Fibroblast of skin of right quadriceps (primary cell): ENCODE results near the gene CRIP1.

Experiments used
- DNase-seq: peaks from one replicate; pipeline ENCODE4 v3.0.0-alpha.2; 2013

Gene CRIP1

GRCh38 chr14:105495101-105495989 lies 8.7 kb downstream of the CRIP1 start:
- DNase-seq: no peak

DNA sequence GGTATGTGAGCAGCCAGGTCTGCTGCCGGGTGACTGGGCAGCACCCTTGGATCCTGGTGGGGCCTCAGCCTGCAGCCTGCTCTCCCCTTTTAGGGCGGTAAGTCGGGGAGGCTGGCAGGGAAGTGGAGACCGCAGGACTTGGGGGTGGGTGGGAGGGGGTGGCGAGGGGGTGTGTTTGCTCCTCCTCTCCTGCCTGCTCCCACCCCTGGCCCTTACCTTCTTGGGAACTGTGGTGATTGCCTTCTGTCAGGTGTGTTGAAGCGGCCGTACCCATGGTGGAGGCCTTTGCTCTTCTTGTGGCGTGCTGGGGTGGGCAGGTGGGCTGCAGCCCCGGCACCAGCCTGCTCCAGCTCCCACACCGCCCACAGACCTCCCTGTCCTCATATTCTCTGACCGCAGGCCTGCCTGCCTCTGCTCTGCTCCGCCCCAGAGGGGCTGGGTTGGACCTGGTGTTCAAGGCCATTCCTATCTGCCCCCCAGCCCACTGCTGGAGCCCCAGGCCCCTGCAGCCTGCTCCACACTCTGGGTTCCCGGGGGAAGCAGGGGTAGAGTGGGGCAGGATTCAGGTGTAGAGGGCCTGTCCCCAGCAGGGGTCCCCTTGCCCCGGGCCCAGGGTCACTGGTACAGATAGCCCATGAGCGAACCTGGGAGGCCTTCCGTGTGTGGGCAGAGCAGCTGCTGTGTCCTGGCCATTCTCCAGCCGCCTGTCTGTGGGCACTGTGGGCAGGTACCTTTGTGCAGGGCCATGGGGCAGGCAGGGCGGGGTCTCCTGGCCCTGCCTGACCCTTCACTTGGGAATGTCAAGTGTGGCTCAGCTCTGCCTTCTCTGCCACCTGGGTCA lies 9.5 kb downstream of the CRIP1 start:
- no peak for DNase-seq

DNA sequence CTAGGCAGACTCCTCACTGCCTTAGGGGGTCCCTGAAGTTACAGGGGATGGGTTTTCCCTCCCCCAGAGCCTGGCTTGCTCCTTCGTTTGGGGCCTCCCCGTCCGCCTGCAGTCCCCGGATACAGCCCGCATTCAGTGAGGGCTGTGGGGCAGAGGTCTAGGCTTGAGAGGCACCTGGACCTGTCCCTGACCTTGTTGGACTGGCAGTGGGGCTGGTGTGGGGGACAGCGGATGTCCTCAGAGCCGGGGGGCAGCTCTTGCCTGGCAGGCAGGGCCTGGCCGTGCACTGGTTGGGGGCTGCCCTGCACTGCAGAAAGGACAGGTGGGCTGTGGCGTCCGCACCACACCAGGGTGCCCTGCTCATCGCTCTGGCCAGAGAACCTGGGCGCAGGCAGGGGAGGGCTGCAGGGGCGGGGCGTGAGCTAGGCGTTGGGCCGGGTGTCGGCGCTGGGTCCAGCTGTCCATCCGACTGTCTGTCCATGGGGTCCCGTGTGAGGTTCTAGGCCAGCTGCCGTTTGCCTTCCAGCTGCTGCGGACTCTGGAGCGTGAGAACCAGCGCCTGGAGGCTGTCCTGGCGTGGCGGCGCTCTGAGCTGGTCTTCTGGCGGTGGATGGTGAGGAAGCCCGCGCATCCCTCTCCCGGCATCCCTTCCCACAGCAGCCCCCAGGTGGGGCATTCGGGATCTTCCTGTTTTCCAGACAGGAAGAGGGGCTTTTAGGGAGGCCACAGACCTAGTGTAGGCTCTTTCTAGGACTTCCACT lies 10.3 kb downstream of the CRIP1 start:
- DNase-seq: no peak

DNA sequence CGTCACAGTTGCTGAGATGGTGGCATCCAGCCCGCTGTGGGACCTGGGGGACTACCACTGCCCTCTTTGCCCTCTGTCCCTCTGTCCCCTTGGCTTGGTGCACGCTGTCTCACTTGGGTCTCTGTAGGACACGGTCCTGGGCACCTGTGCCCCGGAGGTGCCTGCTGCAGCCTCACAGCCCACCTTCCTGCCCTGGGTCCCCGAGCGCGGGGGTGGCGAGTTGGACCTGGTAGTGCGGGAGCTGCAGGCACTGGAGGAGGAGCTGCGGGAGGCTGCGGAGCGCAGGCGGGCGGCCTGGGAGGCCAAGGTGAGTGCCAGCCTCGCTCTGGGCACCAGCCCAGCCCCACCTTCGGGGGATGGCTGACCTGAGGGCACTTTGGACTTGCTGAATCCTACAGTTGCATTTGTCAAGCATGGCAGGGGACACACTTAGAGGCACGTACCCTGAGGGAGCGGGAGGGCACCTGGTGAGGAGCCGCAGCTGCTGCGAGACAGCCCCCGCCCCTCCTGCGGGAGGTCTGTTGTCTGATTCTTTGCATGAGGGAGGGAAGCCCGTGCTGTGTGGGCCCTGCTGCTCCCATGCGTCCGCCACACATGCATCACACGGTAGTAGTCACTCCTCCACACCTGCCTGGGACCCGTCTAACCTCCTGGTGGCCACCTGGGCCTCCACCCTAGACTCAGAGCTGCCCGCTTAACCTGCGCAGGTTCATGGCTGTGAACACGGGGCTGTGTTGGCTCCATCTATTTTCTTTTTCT lies 11.2 kb downstream of the CRIP1 start:
- DNase-seq: no peak

DNA sequence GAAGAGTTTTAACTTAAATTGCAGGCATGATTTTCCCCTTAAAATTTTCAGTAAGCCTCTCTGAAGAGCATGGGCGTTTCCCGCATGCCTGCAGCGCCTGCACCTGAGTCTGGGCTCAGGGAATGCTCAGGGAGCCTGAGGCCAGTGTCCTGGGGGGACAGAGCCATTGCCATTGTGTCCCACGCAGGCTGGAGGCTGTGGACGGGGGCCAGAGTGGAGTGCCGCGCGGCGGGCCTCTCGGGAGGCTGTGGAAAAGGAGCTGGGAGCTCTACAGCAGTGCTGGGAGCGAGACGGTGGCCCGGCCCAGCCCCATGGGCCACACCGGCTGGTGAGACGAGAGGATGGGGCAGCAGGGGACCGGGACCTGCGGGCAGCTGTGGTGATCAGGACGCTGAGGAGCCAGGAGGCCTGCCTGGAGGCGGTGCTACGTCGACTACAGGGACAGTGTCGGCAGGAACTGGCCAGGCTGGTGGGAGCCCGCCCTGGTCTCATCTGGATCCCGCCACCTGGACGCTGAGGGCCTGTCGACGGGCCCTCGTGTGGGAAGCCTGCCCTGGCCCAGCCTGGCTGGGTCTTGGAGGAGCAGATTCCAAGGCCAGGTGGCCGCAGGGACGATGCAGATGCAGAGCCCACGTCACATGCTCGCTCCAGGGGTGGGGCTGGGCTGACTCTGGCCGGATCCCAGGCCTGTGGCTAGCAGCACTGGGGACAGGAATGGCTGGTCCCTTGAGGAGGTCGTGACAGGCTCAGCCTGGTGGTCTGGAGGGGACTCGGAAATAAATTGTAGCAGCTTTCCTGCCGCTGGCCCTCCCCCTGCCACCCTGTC lies 12.0 kb downstream of the CRIP1 start:
- DNase-seq: no peak

- no peak for DNase-seq
Measured at GRCh38 chr14:105499256-105500035, 12.8 kb downstream of the CRIP1 start.

GRCh38 chr14:105500036-105500725 lies 13.5 kb downstream of the CRIP1 start:
- no peak for DNase-seq

GRCh38 chr14:105500726-105501101 lies 14.0 kb downstream of the CRIP1 start:
- no peak for DNase-seq

DNA sequence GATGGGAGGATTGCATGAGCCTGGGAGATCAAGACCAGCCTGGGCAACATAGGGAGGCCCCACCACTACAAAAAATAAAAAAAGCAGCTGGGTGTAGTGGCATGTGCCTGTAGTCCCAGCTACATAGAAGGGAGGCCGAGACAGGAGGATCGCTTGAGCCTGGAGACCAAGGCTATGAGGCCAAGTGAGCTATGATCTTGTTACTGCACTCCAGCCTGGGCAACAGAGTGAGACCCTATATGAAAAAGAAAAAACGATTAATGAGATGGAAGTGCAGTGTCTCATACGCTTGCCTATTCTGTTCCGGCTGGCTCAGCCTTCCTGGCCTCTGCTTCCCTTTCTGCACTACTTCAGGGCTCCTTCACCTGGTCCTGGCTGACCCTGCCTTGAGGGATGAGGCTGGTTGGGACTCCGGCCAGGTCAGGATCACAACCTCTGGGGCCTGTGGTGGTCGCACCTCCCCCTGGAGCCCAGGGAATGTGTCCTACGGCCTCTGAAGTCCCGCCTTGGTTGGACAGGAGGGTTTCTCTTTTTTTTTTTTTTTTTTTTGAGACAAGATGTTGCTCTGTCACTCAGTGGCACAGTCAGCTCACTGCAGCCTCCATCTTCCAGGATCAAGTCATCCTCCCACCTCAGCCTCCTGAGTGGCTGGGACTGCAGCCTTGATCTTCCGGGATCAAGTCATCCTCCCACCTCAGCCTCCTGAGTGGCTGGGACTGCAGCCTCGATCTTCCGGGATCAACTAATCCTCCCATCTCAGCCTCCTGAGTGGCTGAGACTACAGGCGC lies 15.0 kb downstream of the CRIP1 start:
- no peak for DNase-seq

DNA sequence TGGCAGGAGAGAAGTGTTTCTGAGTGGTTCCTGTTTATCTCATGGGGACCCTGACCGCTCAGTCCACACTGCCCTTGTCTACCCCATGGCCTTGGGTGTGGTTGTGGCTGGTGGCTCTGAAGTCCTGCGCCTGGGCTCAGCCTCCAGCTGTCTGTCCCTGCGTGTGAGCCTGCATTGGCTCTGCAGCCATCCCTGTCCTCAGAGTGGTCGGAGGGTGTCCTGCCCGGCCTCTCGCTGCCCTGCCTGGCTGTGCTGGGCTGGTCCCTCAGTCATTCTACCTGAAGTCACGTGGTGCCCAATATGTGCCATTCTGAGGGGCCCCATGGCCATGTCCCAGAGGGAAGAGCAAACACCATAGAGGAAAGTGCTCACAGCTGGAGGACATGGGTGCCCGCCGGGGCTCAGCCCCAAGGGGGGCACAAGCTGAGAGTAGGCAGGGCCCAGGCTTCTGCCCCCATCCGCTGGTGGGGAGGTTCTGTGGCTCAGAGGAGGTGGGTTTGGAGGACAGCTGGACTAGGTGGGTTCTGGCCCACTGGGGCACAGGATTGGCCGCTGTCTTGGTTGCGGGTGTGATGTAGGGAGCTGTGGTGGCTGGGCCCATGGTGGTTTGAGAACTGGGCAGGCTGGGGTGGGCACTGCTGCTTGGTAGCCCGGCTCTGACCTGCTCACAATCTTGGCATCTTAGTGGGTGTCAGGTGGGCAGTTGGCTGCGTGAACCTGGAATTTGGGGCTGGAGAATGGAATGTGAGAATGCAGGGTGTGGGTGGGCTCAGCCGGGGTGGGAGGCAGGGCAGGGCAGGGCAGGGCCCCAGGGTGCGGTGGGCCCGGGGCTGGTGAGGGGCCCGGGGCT lies 16.0 kb downstream of the CRIP1 start:
- DNase-seq: no peak

GRCh38 chr14:105503296-105503640 lies 16.6 kb downstream of the CRIP1 start:
- DNase-seq: no peak

GRCh38 chr14:105503935-105504692 lies 17.4 kb downstream of the CRIP1 start:
- DNase-seq: no peak

- DNase-seq: no peak
Measured at GRCh38 chr14:105505101-105505500, 18.4 kb downstream of the CRIP1 start.

DNA sequence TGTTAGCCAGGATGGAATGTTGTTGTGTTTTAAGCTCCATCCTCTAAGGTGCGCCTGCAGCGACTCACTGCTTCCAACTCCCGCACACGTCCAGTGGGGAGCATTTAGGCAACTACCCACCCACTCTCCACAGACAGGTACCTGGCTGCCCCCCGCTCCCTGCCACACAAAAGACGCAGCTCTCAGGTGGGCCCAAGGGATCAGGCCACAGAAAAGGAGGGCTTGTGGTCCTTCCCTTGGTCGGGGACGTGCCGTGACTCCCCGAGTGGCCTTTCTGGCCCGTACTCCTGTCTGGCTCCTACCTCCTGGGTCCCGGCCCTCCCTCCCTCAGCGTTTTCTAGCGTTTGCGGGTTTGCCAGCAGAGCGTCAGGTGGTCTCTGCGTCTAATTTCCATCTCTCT lies 20.6 kb downstream of the CRIP1 start:
- no peak for DNase-seq

- DNase-seq: no peak
Measured at GRCh38 chr14:105508069-105508468, 21.4 kb downstream of the CRIP1 start.

DNA sequence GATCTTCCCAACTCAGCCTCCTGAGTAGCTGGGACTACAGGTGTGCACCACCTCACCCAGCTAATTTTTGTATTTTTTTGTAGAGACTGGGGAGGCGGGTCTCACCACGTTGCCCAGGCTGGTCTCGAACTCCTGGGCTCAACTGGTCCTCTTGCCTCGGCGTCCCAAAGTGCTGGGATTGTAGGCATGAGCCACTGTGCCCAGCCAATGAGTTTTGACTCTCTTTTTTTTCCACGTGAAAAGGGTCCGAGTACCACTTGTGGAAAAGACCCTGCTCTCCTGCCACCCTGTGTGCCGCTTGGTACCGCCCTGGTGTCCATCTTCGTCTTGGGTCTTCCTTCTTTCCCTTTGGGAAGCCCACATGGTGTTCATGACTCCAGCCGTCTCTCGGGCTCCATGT lies 21.9 kb downstream of the CRIP1 start:
- DNase-seq: no peak

DNA sequence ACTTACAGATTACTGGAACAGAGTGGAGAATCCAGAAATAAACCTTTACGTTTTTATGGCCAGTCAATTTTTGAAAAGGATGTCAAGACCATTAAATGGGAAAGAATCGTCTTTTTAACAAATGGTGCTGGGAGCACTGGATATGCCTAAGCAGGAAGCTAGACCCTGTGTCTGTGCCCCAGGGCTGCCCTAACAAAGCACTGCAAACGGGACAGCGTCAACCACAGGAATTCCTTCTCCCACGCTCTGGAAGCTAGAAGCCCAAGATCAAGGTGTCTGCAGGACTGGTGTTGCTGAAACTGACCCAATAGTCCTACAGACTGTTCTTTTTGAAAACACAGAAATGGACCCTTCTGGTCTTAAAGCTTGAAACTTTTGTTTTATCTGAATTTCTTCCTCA lies 30.4 kb downstream of the CRIP1 start:
- DNase-seq: no peak
